Kidney epithelial cell (primary cell): ENCODE measurements around the gene ARHGAP8. TPM values are rescaled to one million over a fixed set of nuclear protein-coding genes. Genes with fewer than 3 reads are reported as not detected.
A peak's percentile ranks its signal among the peaks of the same experiment; 100 is the strongest.

Source experiments
- DNase-seq: peaks from one replicate; pipeline ENCODE4 v3.0.0-alpha.2; 2010; ENCODE audit warnings: low read depth
- H3K27me3 ChIP-seq: 2 replicates; pipeline ENCODE4 v1.6.0; 2011; ENCODE audit warnings: low read length; ENCODE audit not compliant: control insufficient read depth, insufficient read depth
- H3K36me3 ChIP-seq: 2 replicates; pipeline ENCODE4 v1.5.1; 2011; ENCODE audit warnings: low read length; ENCODE audit not compliant: control insufficient read depth, insufficient read depth
- H3K4me3 ChIP-seq: 2 replicates; pipeline ENCODE4 v1.5.1; 2011; ENCODE audit warnings: low read depth, mild to moderate bottlenecking, control low read depth, low read length
- CTCF ChIP-seq: IDR thresholded peaks from 2 replicates; pipeline ENCODE4 v1.5.1; 2011; ENCODE audit warnings: mild to moderate bottlenecking, moderate library complexity, low read length, control low read depth, inconsistent platforms; ENCODE audit not compliant: insufficient read depth, poor library complexity, severe bottlenecking
- total RNA-seq: library from RNA; depleted of rRNA; stranded (reverse); fragments of >200 nt; gene quantifications from 2 replicates; pipeline ENCODE4 v1.2.3, GENCODE V29; 2015

Gene ARHGAP8
- total RNA-seq: 22.6 and 22.9 TPM in 2 replicates

GRCh38 chr22:44752285-44753188 is at the start of gene ARHGAP8:
ARHGAP8 (plus strand) TSS chr22:44752575; CDS start chr22:44786528, 33,953 bp downstream.
- Histone ChIP-seq H3K27me3 (no peaks in the 10 kb centered on the region), H3K36me3 (no peaks in the 10 kb centered on the region), H3K4me3 (peak within 1 kb of the TSS; percentile 61)
- TF ChIP-seq CTCF: no peak
- no peak for DNase-seq

- Histone ChIP-seq H3K36me3 (no peaks in the 10 kb centered on the region), H3K4me3 (peak overlapping the region; percentile 64), H3K27me3 (no peaks in the 10 kb centered on the region)
- no peak for TF ChIP-seq CTCF
- no peak for DNase-seq
Measured at GRCh38 chr22:44703255-44703870, 49.0 kb upstream of the ARHGAP8 start.

- TF ChIP-seq CTCF: no peak
- Histone ChIP-seq H3K27me3 (no peaks in the 10 kb centered on the region), H3K36me3 (no peaks in the 10 kb centered on the region), H3K4me3 (no peak overlapping the region)
- no peak for DNase-seq
Measured at GRCh38 chr22:44704159-44705021, 48.0 kb upstream of the ARHGAP8 start.

- Histone ChIP-seq H3K36me3 (no peaks in the 10 kb centered on the region), H3K4me3 (no peak overlapping the region), H3K27me3 (no peaks in the 10 kb centered on the region)
- DNase-seq: no peak
- TF ChIP-seq CTCF: no peak
Measured at GRCh38 chr22:44705022-44705297, 47.4 kb upstream of the ARHGAP8 start.

DNA sequence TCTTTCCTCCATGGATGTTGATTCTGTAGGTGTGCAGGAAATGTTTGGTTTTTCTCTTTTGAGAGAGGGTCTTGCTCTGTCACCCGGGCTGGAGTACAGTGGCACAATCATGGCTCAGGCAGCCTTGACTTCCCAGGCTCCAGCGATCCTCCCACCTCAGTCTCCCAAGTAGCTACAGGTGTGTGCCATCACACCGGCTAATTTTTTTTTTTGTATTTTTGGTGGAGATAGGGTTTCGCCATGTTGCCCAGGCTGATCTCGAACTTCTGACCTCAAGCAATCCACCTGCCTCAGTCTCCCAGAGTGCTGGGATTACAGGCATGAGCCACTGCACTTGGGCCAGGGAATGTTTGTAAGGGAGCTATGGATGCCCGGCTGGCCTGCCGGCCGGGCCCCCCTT is 45.9 kb upstream of the ARHGAP8 start:
- H3K4me3 ChIP-seq: no peak overlapping the region
- DNase-seq: no peak
- no peak for TF ChIP-seq CTCF
- H3K27me3 ChIP-seq: no peaks in the 10 kb centered on the region
- no peaks in the 10 kb centered on the region for H3K36me3 ChIP-seq
